OCI-LY3 (cell line): ENCODE data around the gene BAIAP2.

Source experiments
- H2AFZ ChIP-seq: fragments of 200-600, 300-600 bp; shearing (Covaris generic); 2 replicates; pipeline ENCODE4 v1.6.0; 2014; ENCODE audit warnings: antibody characterized with exemption, low read depth, low read length
- H3K27ac ChIP-seq: fragments of 200-600, 300-600 bp; sonication (generic); 2 replicates; pipeline ENCODE4 v1.5.1; 2014; ENCODE audit warnings: mild to moderate bottlenecking, low read length, moderate library complexity, mixed read lengths
- H3K27me3 ChIP-seq: fragments of 200-600, 300-600 bp; sonication (generic); 2 replicates; pipeline ENCODE4 v1.6.1; 2014; ENCODE audit warnings: low read depth, low read length, mixed read lengths
- H3K36me3 ChIP-seq: fragments of 200-600, 300-600 bp; sonication (generic); replicated peaks from 2 replicates; pipeline ENCODE3; 2014; ENCODE audit warnings: low read depth, low read length, mixed read lengths
- H3K4me1 ChIP-seq: fragments of 300-600, 200-600 bp; sonication (generic); 2 replicates; pipeline ENCODE4 v1.6.1; 2014; ENCODE audit warnings: low read length, mixed read lengths
- H3K4me2 ChIP-seq: fragments of 200-600, 300-600 bp; sonication (generic); 2 replicates; pipeline ENCODE4 v1.6.1; 2014; ENCODE audit warnings: low read length, mixed read lengths
- H3K4me3 ChIP-seq: fragments of 300-600, 200-600 bp; sonication (generic); 2 replicates; pipeline ENCODE4 v1.5.1; 2014; ENCODE audit warnings: antibody characterized with exemption, mild to moderate bottlenecking, low read length, moderate library complexity
- H3K79me2 ChIP-seq: fragments of 300-600, 200-600 bp; shearing (Covaris generic); 2 replicates; pipeline ENCODE4 v1.6.1; 2014; ENCODE audit warnings: mild to moderate bottlenecking, low read length, mixed read lengths
- H3K9ac ChIP-seq: fragments of 300-600, 200-600 bp; shearing (Covaris generic); 2 replicates; pipeline ENCODE4 v1.6.0; 2014; ENCODE audit warnings: mild to moderate bottlenecking, low read length, moderate library complexity
- H3K9me3 ChIP-seq: fragments of 200-600, 300-600 bp; shearing (Covaris generic); 2 replicates; pipeline ENCODE4 v1.6.1; 2014; ENCODE audit warnings: low read length, mixed read lengths; ENCODE audit not compliant: insufficient read depth
- H4K20me1 ChIP-seq: fragments of 200-600, 300-600 bp; sonication (generic); 2 replicates; pipeline ENCODE4 v1.6.1; 2016; ENCODE audit warnings: low read length, mixed read lengths; ENCODE audit not compliant: insufficient read depth
- EZH2phosphoT487 ChIP-seq: fragments of 200-600 bp; shearing (Covaris generic); IDR thresholded peaks from 2 replicates; pipeline ENCODE4 v1.6.1; 2018; ENCODE audit warnings: antibody characterized with exemption, mixed run types, low read depth
- TF ChIP-seq, protein P1 (sequence below): fragments of 200-600, 300-600 bp; sonication (generic); IDR thresholded peaks from 2 replicates; pipeline ENCODE4 v1.5.1; 2014; ENCODE audit warnings: antibody characterized with exemption, low read length, low read depth

BAIAP2 gene

DNA sequence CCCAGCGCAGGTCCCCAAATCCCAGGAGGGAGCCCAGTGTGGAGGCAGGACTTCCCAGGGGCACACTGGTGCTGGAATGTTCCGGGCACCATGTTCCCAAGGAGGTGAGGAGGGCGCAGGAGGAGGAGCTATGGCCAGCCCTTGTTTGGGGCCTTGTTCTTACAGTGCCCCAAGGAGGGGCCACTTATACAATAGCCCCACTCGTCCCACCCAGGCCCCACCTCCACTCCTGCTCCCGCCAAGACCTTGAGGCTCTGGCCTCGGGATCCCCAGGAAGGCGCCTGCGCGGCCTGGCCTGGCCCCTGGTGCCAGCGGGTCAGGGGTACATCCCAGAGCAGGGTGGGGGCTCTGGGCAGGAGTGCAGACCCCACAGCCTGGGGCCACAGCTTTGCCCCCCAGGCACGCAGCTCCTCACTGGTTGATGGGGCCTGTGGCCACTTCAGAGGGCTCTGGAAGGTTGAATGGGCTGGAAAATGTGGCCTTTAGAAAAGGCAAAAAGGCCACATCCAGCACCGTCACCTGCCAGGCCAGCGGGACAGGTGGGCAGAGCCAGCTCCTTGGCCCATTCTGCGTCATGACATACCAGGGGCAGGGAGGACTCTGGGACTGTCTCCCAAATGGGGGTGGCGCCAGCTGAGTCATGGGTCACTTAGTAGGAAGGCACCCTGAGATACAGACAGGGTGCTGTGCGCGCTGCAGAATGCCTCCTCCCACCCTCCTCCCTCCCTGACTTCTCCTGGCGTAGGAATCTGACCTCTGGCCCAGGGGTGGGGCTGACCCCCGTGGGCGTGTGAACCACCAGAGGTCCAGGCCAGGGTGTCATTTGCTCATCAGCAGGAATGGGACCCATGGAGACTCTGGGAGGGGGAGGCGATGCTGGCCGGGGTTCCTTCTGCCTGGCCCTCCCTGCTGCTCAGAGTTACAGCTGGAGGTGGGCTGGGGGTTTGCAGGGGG is 98.1 kb downstream of the BAIAP2 start:
- Histone ChIP-seq H3K27ac (no peak overlapping the region), H3K9ac (no peak overlapping the region), H3K79me2 (no peaks in the 10 kb centered on the region), H3K27me3 (no peaks in the 10 kb centered on the region), H2AFZ (no peak overlapping the region), H3K4me1 (no peaks in the 10 kb centered on the region), H3K4me2 (no peak overlapping the region), H4K20me1 (no peaks in the 10 kb centered on the region), H3K9me3 (no peaks in the 10 kb centered on the region), H3K4me3 (no peak overlapping the region), H3K36me3 (no peaks in the 10 kb centered on the region)
- no peak for TF ChIP-seq EZH2phosphoT487
- TF ChIP-seq, protein P1, sequence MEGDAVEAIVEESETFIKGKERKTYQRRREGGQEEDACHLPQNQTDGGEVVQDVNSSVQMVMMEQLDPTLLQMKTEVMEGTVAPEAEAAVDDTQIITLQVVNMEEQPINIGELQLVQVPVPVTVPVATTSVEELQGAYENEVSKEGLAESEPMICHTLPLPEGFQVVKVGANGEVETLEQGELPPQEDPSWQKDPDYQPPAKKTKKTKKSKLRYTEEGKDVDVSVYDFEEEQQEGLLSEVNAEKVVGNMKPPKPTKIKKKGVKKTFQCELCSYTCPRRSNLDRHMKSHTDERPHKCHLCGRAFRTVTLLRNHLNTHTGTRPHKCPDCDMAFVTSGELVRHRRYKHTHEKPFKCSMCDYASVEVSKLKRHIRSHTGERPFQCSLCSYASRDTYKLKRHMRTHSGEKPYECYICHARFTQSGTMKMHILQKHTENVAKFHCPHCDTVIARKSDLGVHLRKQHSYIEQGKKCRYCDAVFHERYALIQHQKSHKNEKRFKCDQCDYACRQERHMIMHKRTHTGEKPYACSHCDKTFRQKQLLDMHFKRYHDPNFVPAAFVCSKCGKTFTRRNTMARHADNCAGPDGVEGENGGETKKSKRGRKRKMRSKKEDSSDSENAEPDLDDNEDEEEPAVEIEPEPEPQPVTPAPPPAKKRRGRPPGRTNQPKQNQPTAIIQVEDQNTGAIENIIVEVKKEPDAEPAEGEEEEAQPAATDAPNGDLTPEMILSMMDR: no peak

DNA sequence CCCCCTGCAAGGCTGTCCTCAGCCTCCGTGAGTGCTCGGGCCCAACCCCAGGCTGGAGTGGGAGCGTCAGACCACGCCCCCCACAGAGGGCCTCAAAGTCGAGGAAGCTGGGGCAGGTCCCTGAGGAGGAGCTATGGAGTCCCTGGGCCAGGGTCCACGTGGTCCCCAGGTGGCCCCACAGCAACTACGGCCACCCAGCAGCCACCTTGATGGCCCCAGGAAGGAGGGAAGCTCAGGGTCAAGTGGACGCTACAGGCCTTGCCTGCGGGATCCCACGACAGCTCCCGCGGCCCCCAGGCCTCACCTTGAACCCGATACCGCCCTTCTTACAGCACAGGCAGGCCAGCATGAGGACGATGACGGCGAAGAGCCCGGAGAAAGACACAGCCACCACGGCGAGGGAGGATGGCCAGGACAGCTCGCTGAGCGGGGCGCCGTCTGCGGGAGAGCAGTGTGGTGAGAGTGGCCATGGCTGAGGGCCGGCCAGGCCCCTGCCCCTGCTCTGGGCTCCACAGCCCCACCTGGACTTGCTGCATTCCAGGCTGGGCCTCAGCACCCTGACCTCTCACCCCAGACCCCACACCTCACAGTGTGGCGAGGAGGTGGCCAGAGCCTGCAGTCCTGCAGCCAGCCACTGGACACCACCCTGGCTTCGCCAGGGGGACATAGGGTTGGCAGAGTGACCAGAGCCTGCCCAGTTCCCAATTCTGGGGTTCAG is 99.3 kb downstream of the BAIAP2 start:
- TF ChIP-seq EZH2phosphoT487: no peak
- TF ChIP-seq, protein P1: no peak
- H3K27me3 ChIP-seq: no peaks in the 10 kb centered on the region
- no peaks in the 10 kb centered on the region for H3K9me3 ChIP-seq
- H3K4me2 ChIP-seq: no peak overlapping the region
- no peak overlapping the region for H2AFZ ChIP-seq
- H4K20me1 ChIP-seq: no peaks in the 10 kb centered on the region
- no peak overlapping the region for H3K9ac ChIP-seq
- no peak overlapping the region for H3K27ac ChIP-seq
- no peaks in the 10 kb centered on the region for H3K36me3 ChIP-seq
- no peaks in the 10 kb centered on the region for H3K79me2 ChIP-seq
- no peaks in the 10 kb centered on the region for H3K4me1 ChIP-seq
- H3K4me3 ChIP-seq: no peak overlapping the region

DNA sequence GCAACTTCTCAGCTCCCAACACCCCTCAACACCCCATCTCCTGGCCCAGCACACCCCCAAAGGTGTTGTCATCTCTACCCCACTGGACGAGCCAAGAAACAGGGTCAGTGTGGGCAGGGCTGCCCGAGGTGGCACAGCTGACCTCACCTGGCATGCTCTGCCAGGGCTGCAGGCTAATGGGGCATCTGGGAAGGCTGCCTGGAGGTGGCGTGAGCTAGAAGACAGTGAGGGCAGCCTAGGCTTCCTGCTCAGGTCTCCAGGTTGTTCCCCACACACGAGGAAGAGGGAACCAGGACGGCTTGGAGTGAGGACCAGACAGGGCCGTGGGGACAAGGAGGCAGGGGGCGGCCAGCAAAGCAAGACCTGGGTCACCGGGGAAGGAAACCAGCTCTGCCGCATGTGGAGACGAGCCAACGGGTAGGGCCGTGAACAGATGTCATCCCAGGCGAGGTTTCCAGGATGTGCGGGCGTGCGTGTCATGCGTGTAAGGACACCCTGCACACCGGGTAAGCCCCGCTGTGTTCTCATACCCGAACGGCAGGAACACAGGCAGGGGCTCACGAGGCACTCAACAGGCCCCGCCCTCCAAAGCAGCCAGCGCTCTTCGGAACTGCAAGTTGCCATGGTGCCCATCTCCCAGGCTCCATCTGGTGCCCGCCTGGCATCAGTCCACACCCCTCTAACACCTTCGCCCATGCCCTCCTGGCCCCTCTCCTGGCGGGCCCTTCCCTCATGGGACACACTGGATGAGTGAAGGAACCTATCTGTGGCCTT is 100.7 kb downstream of the BAIAP2 start:
- Histone ChIP-seq H3K9me3 (no peaks in the 10 kb centered on the region), H3K9ac (no peak overlapping the region), H3K4me2 (no peak overlapping the region), H3K4me3 (no peak overlapping the region), H3K79me2 (no peaks in the 10 kb centered on the region), H4K20me1 (no peaks in the 10 kb centered on the region), H3K27ac (no peak overlapping the region), H3K36me3 (no peaks in the 10 kb centered on the region), H2AFZ (no peak overlapping the region; the same call in 1 of the 2 replicates), H3K4me1 (no peaks in the 10 kb centered on the region), H3K27me3 (no peaks in the 10 kb centered on the region)
- TF ChIP-seq EZH2phosphoT487: no peak

- no peak overlapping the region for H3K4me2 ChIP-seq
- TF ChIP-seq, protein P1: no peak
- no peaks in the 10 kb centered on the region for H3K36me3 ChIP-seq
- H3K4me1 ChIP-seq: no peaks in the 10 kb centered on the region
- H3K9me3 ChIP-seq: no peaks in the 10 kb centered on the region
- H2AFZ ChIP-seq: no peak overlapping the region
- H3K4me3 ChIP-seq: no peak overlapping the region
- H3K27me3 ChIP-seq: no peaks in the 10 kb centered on the region
- no peaks in the 10 kb centered on the region for H3K79me2 ChIP-seq
- H3K27ac ChIP-seq: no peak overlapping the region
- no peak overlapping the region for H3K9ac ChIP-seq
- H4K20me1 ChIP-seq: no peaks in the 10 kb centered on the region
Observed at GRCh38 chr17:81136366-81136765, 101.4 kb downstream of the BAIAP2 start.
